WERI-Rb-1 (cell line): ENCODE measurements around the gene TCP11L2.

Experiments used
- DNase-seq: peaks from one replicate; pipeline ENCODE4 v3.0.0-alpha.2; 2020
- H3K27ac ChIP-seq: fragments of 250-450 bp; sonication (Bioruptor Pico); 2 replicates; pipeline ENCODE4 v1.5.1; 2020; ENCODE audit warnings: mild to moderate bottlenecking, moderate library complexity
- H3K27me3 ChIP-seq: fragments of 250-450 bp; sonication (Bioruptor Pico); 2 replicates; pipeline ENCODE4 v1.5.1; 2021; ENCODE audit warnings: mild to moderate bottlenecking, low read depth, moderate library complexity; ENCODE audit not compliant: insufficient read depth, severe bottlenecking
- H3K36me3 ChIP-seq: fragments of 250-450 bp; sonication (Bioruptor Pico); 2 replicates; pipeline ENCODE4 v1.5.1; 2020; ENCODE audit warnings: mild to moderate bottlenecking, moderate library complexity
- H3K4me3 ChIP-seq: 2 replicates; pipeline ENCODE4 v1.5.1; 2011; ENCODE audit warnings: low read depth, mild to moderate bottlenecking, control low read depth, low read length
- H3K9me3 ChIP-seq: fragments of 250-450 bp; sonication (Bioruptor Pico); 2 replicates; pipeline ENCODE4 v1.5.1; 2021; ENCODE audit warnings: mild to moderate bottlenecking, moderate library complexity; ENCODE audit not compliant: severe bottlenecking
- TF ChIP-seq, protein P1 (sequence below): IDR thresholded peaks from 2 replicates; pipeline ENCODE4 v1.5.1; 2011; ENCODE audit warnings: low read depth, mild to moderate bottlenecking, control low read depth, inconsistent platforms, low read length

Gene TCP11L2

DNA sequence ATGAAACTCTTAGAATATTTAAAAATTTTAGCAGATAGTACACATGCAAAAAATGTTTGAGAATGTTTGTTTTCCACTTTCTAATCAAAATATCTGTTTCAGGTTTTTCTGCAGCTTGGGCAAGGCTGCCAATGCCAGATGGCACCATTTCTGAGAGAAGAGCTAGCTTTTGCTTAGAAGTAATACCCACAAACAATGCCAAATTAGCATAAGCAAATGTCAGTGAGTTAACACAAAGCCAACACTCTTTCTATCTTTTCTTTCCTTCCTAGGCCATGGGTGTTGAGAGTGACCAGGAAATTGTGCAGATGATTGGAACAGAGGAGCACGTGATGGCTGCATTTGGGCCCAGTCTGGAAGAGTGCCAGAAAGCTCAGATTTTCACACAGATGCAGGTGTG is 90.2 kb downstream of the TCP11L2 start:
- H3K4me3 ChIP-seq, result no peak overlapping the region
- peaks cover 3% of the 10 kb centered on the region for H3K36me3 ChIP-seq
- H3K27ac ChIP-seq, result no peak overlapping the region
- no peaks in the 10 kb centered on the region for H3K9me3 ChIP-seq
- DNase-seq, result no peak
- TF ChIP-seq, protein P1, sequence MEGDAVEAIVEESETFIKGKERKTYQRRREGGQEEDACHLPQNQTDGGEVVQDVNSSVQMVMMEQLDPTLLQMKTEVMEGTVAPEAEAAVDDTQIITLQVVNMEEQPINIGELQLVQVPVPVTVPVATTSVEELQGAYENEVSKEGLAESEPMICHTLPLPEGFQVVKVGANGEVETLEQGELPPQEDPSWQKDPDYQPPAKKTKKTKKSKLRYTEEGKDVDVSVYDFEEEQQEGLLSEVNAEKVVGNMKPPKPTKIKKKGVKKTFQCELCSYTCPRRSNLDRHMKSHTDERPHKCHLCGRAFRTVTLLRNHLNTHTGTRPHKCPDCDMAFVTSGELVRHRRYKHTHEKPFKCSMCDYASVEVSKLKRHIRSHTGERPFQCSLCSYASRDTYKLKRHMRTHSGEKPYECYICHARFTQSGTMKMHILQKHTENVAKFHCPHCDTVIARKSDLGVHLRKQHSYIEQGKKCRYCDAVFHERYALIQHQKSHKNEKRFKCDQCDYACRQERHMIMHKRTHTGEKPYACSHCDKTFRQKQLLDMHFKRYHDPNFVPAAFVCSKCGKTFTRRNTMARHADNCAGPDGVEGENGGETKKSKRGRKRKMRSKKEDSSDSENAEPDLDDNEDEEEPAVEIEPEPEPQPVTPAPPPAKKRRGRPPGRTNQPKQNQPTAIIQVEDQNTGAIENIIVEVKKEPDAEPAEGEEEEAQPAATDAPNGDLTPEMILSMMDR, result no peak
- H3K27me3 ChIP-seq, result no peaks in the 10 kb centered on the region
